Endothelial cell (in vitro differentiated cells): ENCODE data around the gene PARD3B. TPM values are rescaled to one million over a fixed set of nuclear protein-coding genes. Genes with fewer than 3 reads are reported as not detected.

ENCODE experiments used
- DNase-seq: peaks from one replicate; pipeline ENCODE4 v3.0.0; 2021; ENCODE audit warnings: low spot score
- H3K27ac Mint-ChIP-seq: one replicate; pipeline ENCODE4 v1.8.0; 2021; ENCODE audit warnings: mixed read lengths, inconsistent platforms; ENCODE audit not compliant: unreplicated experiment
- H3K27me3 Mint-ChIP-seq: one replicate; pipeline ENCODE4 v1.8.0; 2021; ENCODE audit warnings: mild to moderate bottlenecking, moderate library complexity, mixed read lengths, inconsistent platforms; ENCODE audit not compliant: unreplicated experiment
- H3K36me3 Mint-ChIP-seq: one replicate; pipeline ENCODE4 v1.8.0; 2021; ENCODE audit warnings: mild to moderate bottlenecking, low read depth, mixed read lengths, inconsistent platforms; ENCODE audit not compliant: unreplicated experiment
- H3K4me1 Mint-ChIP-seq: one replicate; pipeline ENCODE4 v1.8.0; 2021; ENCODE audit warnings: mild to moderate bottlenecking, mixed read lengths, inconsistent platforms; ENCODE audit not compliant: unreplicated experiment
- H3K4me3 Mint-ChIP-seq: one replicate; pipeline ENCODE4 v1.8.0; 2021; ENCODE audit warnings: mild to moderate bottlenecking, mixed read lengths, inconsistent platforms; ENCODE audit not compliant: unreplicated experiment
- H3K9me3 Mint-ChIP-seq: one replicate; pipeline ENCODE4 v1.8.0; 2021; ENCODE audit warnings: mixed read lengths, inconsistent platforms; ENCODE audit not compliant: unreplicated experiment
- CTCF ChIP-seq: fragments of 200-600 bp; sonication (generic); IDR thresholded peaks from one replicate; pipeline ENCODE4 v1.5.0; 2021; ENCODE audit warnings: antibody characterized with exemption; ENCODE audit not compliant: unreplicated experiment
- total RNA-seq: library from RNA; stranded (reverse); fragmentation: NEBNext Ultra II Directional; extraction: Animal tissue kit (Norgen Biotek cat#: 25700); gene quantifications from one replicate; pipeline ENCODE4 v1.2.1, GENCODE V29; 2021; ENCODE audit not compliant: unreplicated experiment

PARD3B gene
- total RNA-seq, 1 donor from 2014 or later: 17.4 TPM

DNA sequence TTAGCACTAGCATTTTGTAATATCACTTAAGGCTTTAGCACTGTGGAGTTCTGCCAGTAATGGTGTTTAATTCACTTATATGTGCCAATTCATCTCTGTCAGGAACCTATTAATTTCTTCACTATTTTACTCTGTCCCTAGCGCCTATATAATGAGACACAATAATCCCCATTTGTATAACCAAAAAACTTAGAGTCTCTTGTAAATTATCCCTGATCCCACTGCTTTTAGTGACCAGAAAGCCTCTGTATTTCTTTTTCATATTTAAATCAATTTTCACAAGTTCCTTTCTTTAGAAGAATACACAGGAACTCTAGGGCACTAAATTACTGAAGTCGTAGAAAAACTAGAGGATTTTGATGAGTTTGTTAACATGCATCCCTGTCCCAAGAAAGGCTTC, 894.3 kb downstream of the PARD3B start:
- no peaks in the 10 kb centered on the region for H3K4me1 Mint-ChIP-seq
- H3K4me3 Mint-ChIP-seq: no peak overlapping the region
- no peak for DNase-seq
- no peak overlapping the region for H3K27ac Mint-ChIP-seq
- no peak for TF ChIP-seq CTCF
- peaks cover 18% of the 10 kb centered on the region for H3K36me3 Mint-ChIP-seq
- H3K27me3 Mint-ChIP-seq: no peaks in the 10 kb centered on the region
- no peaks in the 10 kb centered on the region for H3K9me3 Mint-ChIP-seq

GRCh38 chr2:205441524-205441923, 896.2 kb downstream of the PARD3B start:
- no peak for TF ChIP-seq CTCF
- peaks cover 18% of the 10 kb centered on the region for H3K36me3 Mint-ChIP-seq
- DNase-seq: no peak
- no peak overlapping the region for H3K4me3 Mint-ChIP-seq
- H3K4me1 Mint-ChIP-seq: no peaks in the 10 kb centered on the region
- H3K9me3 Mint-ChIP-seq: no peaks in the 10 kb centered on the region
- no peaks in the 10 kb centered on the region for H3K27me3 Mint-ChIP-seq
- H3K27ac Mint-ChIP-seq: no peak overlapping the region

GRCh38 chr2:205448189-205448588, 902.9 kb downstream of the PARD3B start:
- H3K36me3 Mint-ChIP-seq: peaks cover 4% of the 10 kb centered on the region
- no peaks in the 10 kb centered on the region for H3K9me3 Mint-ChIP-seq
- no peak for DNase-seq
- H3K4me3 Mint-ChIP-seq: no peak overlapping the region
- no peak for TF ChIP-seq CTCF
- no peaks in the 10 kb centered on the region for H3K27me3 Mint-ChIP-seq
- H3K27ac Mint-ChIP-seq: no peak overlapping the region
- no peaks in the 10 kb centered on the region for H3K4me1 Mint-ChIP-seq

GRCh38 chr2:205451901-205452512, 906.7 kb downstream of the PARD3B start:
- Mint-ChIP-seq H3K27ac (no peak overlapping the region), H3K27me3 (no peaks in the 10 kb centered on the region), H3K4me3 (no peak overlapping the region), H3K4me1 (no peaks in the 10 kb centered on the region), H3K36me3 (no peaks in the 10 kb centered on the region), H3K9me3 (no peaks in the 10 kb centered on the region)
- no peak for TF ChIP-seq CTCF
- no peak for DNase-seq

DNA sequence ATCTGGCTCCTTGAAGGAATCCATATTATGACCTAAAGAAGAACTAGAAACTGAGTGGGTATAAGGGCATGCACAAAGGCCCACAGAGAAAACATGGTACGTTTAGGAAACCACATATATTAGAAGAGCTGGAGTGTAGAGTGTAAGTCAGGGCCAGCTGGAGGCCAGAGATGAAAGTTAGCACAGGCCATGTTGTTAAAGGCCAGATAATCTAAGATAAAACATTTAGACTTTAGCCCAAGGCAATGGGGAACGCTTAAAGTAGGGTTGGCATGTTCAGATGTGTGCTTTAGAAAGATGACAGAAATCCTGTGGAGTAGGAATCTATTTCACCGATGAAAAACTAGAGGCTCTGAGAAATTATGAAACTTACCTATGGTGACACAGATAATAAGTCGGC, 907.9 kb downstream of the PARD3B start:
- no peak for DNase-seq
- Mint-ChIP-seq H3K36me3 (no peaks in the 10 kb centered on the region), H3K4me1 (peaks cover 3% of the 10 kb centered on the region), H3K27me3 (peaks cover under 1% of the 10 kb centered on the region), H3K9me3 (no peaks in the 10 kb centered on the region), H3K27ac (no peak overlapping the region), H3K4me3 (no peak overlapping the region)
- TF ChIP-seq CTCF: no peak
